COR-L47 (cell line): ENCODE measurements around the gene CCDC178.

Experiments used
- DNase-seq: peaks from one replicate; lab custom pipeline; 2025; lab: John Stamatoyannopoulos, UW

The CCDC178 gene

GRCh38 chr18:32915516-32915915, 525.0 kb downstream of the CCDC178 start:
- DNase-seq: no peak

GRCh38 chr18:32911660-32912284, 528.7 kb downstream of the CCDC178 start:
- DNase-seq: no peak

- DNase-seq: no peak
These were observed 529.7 kb downstream of the CCDC178 start for GRCh38 chr18:32910694-32911296.

- DNase-seq: no peak
These were observed 530.5 kb downstream of the CCDC178 start for GRCh38 chr18:32909798-32910561.

GRCh38 chr18:32908424-32908805, 532.1 kb downstream of the CCDC178 start:
- no peak for DNase-seq

- no peak for DNase-seq
These were observed 532.7 kb downstream of the CCDC178 start for GRCh38 chr18:32907648-32908423.

GRCh38 chr18:32907311-32907585, 533.3 kb downstream of the CCDC178 start:
- DNase-seq: no peak

GRCh38 chr18:32906506-32907310, 533.8 kb downstream of the CCDC178 start:
- no peak for DNase-seq

- no peak for DNase-seq
These were observed 534.9 kb downstream of the CCDC178 start for GRCh38 chr18:32905651-32906050.

- no peak for DNase-seq
These were observed 537.8 kb downstream of the CCDC178 start for GRCh38 chr18:32902568-32903330.

GRCh38 chr18:32899819-32900218, 540.7 kb downstream of the CCDC178 start:
- no peak for DNase-seq

GRCh38 chr18:32896776-32897547, 543.6 kb downstream of the CCDC178 start:
- DNase-seq: no peak

GRCh38 chr18:32893915-32894314, 546.6 kb downstream of the CCDC178 start:
- no peak for DNase-seq

GRCh38 chr18:32891797-32892196, 548.7 kb downstream of the CCDC178 start:
- no peak for DNase-seq

GRCh38 chr18:32891130-32891529, 549.4 kb downstream of the CCDC178 start:
- no peak for DNase-seq

- DNase-seq: no peak
These were observed 550.6 kb downstream of the CCDC178 start for GRCh38 chr18:32889615-32890593.

- no peak for DNase-seq
These were observed 552.2 kb downstream of the CCDC178 start for GRCh38 chr18:32888306-32888705.
